RWPE1 (cell line): Measurements from ENCODE around the gene STK39.
"Not testable (repeated sequence)": the region's sequence is repeated elsewhere in the genome, so short reads cannot be mapped to it uniquely, and the experiment has no call there.

Source experiments
- CTCF ChIA-PET: fragments of 350-600 bp; sonication (Branson Sonifier 250); formaldehyde crosslinking; extraction: SDS; loops from one replicate; lab custom pipeline; 2021; lab: Yijun Ruan, JAX
- POLR2A ChIA-PET: fragments of 400-600 bp; formaldehyde crosslinking; extraction: SDS; loops from one replicate; lab custom pipeline; 2020; ENCODE audit warnings: antibody characterized with exemption; ENCODE audit not compliant: low non-redundant PET; lab: Yijun Ruan, JAX
- DNase-seq: peaks from one replicate; pipeline ENCODE4 v3.0.0; 2012; ENCODE audit warnings: low spot score
- H3K27ac ChIP-seq: fragments of 450-650 bp; 2 replicates; pipeline ENCODE4 v1.5.1; 2017
- TF ChIP-seq, protein P1 (sequence below): fragments of 450-650 bp; conservative IDR thresholded peaks from 2 replicates; pipeline ENCODE4 v1.5.1; 2017; ENCODE audit warnings: low read depth, mild to moderate bottlenecking

STK39 gene

DNA sequence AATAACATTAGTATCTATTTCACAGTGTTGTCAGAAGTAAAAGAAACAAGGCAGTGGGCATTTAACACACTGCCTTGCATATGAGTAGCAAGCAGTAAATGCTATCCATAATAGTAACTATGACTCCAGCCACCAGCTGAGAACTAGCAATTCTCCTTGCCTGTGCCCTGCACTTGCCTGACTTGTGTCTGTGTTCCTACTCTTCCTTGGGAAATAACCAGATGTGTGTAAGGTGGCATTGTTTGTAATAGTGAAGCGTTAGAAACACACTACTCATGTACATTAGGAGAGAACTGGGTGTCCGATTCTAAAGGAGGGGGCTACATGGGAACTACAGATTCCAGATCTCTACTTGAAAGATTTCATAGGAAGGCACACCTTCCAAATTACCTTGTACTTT, 197.8 kb downstream of the STK39 start:
- H3K27ac ChIP-seq: no peak overlapping the region
- TF ChIP-seq, protein P1, sequence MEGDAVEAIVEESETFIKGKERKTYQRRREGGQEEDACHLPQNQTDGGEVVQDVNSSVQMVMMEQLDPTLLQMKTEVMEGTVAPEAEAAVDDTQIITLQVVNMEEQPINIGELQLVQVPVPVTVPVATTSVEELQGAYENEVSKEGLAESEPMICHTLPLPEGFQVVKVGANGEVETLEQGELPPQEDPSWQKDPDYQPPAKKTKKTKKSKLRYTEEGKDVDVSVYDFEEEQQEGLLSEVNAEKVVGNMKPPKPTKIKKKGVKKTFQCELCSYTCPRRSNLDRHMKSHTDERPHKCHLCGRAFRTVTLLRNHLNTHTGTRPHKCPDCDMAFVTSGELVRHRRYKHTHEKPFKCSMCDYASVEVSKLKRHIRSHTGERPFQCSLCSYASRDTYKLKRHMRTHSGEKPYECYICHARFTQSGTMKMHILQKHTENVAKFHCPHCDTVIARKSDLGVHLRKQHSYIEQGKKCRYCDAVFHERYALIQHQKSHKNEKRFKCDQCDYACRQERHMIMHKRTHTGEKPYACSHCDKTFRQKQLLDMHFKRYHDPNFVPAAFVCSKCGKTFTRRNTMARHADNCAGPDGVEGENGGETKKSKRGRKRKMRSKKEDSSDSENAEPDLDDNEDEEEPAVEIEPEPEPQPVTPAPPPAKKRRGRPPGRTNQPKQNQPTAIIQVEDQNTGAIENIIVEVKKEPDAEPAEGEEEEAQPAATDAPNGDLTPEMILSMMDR: no peak
- no peak for DNase-seq
- ChIA-PET POLR2A (no interaction called here), CTCF (interaction anchor here (0.6 kb wide), 1 partner anchor 22 kb away, joined by 5 read pairs; no protein-coding TSS in a partner anchor)

DNA sequence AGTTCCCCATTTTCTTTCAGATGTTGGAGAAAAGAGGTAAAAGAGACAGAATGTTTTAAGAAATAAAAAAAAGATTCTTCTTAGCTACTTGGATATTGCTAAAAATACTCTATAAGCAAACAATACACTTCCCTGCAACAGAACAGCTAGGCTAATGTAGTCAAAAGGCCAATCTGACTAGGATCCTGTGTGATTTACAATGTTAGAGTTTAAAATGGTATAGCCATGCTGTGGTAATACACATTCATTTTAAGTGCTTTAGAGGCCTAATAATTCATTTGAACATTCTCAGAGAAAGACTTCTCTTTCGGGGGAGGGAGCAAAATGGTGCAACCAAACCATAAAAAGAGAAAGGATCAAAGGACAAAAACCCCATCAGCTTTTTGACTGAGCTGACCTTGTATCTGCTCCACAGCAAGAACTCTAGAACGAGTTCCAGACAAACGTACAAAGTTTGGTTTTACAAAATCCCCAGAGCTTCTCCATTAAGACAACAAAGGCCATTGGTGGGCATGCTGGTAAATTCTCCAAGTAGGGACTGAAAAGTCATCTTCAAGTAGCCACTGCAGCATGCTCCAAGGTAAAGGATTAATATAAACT, 200.2 kb downstream of the STK39 start:
- ChIA-PET POLR2A (no interaction called here), CTCF (interaction anchor here (1.1 kb wide), 1 partner anchor 72 kb away, joined by 3 read pairs; no protein-coding TSS in a partner anchor)
- no peak overlapping the region for H3K27ac ChIP-seq
- TF ChIP-seq, protein P1: no peak
- no peak for DNase-seq

DNA sequence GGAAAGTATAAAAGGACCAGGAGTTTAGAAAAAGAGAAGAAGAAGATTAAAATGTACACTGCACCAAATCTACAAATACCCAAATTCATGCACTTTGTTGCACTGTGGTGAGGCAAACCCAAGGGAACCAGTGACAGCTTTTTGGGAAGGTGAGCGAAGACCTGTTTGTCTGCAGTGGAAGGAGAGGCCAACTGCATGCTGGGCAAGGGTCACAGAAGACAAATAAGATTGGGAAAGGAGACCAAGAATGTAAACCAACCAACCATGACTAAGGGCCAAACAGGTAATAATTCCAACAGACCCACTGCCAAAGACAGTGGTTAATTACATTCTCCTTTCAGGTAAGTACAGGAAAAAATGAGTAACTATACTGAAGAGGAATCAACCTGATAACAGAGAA, 202.8 kb downstream of the STK39 start:
- TF ChIP-seq, protein P1: no peak
- no peak for DNase-seq
- POLR2A ChIA-PET: no interaction called here
- no peak overlapping the region for H3K27ac ChIP-seq
- CTCF ChIA-PET: no interaction called here

DNA sequence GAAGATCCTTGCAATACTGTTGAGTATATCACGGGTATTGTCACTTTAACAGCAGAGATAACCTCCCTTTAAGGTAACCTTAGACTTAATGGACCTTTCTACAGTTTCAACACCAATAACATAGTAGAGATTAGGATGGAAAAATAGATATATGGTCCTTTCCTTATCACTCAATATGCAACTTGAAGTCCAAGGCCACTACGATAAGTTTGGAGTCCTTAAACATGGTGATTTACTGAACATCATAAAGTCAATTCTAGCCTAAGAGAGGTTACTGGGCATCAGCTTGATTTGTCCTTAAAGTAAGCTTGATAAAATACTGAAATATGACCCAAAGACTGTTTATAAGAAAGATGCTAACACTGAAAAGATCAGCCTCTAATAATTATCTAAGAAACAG, 203.2 kb downstream of the STK39 start:
- DNase-seq: no peak
- POLR2A ChIA-PET: no interaction called here
- TF ChIP-seq, protein P1: no peak
- CTCF ChIA-PET: no interaction called here
- H3K27ac ChIP-seq: no peak overlapping the region

DNA sequence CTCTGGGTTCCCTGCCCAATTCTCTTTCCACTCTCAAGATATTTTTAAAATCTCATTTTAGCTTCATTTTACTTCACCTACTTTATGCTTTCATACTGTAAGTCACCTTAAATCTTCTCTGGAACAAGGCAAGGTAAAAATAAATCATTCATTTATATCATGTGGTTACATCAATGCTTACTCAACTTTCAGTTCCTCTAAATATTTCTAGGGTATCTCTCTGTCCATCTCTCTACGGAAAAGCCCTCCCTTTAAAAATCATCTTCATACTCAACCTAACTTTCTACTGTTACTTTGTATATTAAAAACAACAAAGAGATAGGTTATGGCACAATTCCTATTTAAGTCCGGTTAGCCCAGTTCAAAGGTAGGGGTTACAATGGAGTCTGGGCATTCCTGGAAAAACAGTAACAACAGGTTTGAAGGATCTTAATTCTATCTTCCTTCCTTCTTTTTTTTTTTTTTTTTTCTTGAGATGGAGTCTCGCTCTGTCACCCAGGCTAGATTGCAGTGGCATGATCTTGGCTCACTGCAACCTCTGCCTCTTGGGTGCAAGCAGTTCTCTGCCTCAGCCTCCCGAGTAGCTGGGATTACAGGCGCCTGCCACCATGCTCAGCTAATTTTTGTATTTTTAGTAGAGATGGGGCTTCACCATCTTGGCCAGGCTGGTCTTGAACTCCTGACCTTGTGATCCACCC, 205.1 kb downstream of the STK39 start:
- CTCF ChIA-PET, H3K27ac ChIP-seq, POLR2A ChIA-PET, DNase-seq: not testable (repeated sequence)

DNA sequence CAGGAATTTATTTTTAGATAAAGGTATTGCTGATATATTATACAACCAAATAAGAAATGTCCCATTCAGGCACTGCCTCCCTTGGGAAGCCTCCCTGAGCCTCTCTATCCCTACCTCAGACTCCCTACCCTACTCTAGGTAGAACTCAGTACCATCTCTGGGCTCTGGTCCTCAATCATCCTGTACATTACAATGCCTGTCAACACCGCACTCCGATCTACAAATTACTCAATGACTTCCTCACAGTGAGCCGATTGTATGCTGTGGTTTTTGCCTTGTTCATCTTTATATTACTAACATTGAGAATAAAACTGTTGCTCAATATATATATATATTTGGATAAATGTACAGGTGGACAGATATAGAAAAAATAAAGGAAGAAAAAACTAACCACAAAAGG, 207.5 kb downstream of the STK39 start:
- no peak overlapping the region for H3K27ac ChIP-seq
- no peak for DNase-seq
- CTCF ChIA-PET: no interaction called here
- TF ChIP-seq, protein P1: no peak
- POLR2A ChIA-PET: interaction anchor here (0.6 kb wide), 1 partner anchor 17 kb away, joined by 3 read pairs; no protein-coding TSS in a partner anchor

DNA sequence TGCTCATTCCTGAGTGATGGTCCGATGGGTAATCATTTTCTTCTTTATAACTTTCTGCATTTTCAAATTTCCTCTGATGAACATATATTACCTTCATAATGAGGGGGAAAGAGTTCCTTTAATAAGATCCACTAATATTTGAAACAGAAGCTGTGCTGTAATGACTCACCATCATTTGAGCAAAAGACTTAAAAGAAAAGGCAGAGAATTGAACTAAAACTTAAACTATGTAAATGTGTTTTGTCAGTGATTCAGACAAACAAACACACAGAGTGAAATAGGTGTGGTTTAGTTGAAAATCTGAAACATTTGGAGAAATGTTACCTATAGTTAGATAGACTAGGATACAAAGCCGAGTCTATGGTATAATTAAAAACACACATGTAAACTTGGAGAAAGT, 209.6 kb downstream of the STK39 start:
- POLR2A ChIA-PET: no interaction called here
- H3K27ac ChIP-seq: no peak overlapping the region
- TF ChIP-seq, protein P1: no peak
- CTCF ChIA-PET: no interaction called here
- no peak for DNase-seq
